ELF-1 (cell line): ENCODE measurements around the gene ESR2.
A peak's percentile ranks its signal among the peaks of the same experiment; 100 is the strongest.
"Not testable (repeated sequence)": the region's sequence is repeated elsewhere in the genome, so short reads cannot be mapped to it uniquely, and the experiment has no call there.

Source experiments
- DNase-seq: peaks from one replicate; pipeline ENCODE4 v3.0.0-alpha.2; 2016; ENCODE audit warnings: low read depth, low spot score

Gene ESR2

DNA sequence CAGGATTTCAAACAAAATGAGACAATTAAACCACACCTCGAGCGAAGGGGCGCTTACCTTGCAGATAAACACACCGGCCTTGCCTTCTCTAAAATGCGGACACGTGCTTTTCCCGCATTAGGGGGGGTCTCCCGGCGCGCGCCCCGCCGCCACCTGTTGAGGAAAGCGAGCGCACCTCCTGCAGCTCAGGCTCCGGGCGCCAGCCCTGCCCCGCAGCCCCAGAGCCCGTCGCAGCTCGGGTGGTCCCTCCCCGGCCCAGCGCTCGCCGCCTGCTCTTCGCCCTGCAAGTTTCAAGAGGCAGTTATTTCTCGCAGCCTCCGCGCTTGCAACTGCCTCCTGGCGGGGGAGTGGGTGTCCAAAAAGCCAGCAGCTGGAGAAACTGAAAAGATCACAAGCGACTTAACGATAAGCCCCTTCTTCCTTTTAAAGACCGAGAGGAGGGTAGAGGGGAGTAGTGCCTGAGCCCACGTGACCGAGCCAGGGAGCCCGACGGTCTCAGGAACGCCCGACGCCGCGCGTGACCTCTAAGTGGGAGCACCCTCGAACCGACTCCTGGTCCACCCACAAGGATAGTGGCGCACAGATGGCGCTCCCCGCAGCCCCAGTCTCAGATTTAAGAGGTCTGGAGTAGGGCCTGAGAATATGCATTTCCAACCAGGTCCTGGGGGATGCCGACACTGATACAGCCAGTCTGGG, at the start of gene ESR2:
TSS of gene ESR2 (minus strand) at position 396 of the 696 bp plus-strand sequence. CDS start 11,386 bp downstream, outside the sequence.
- peak; percentile 65 for DNase-seq

DNA sequence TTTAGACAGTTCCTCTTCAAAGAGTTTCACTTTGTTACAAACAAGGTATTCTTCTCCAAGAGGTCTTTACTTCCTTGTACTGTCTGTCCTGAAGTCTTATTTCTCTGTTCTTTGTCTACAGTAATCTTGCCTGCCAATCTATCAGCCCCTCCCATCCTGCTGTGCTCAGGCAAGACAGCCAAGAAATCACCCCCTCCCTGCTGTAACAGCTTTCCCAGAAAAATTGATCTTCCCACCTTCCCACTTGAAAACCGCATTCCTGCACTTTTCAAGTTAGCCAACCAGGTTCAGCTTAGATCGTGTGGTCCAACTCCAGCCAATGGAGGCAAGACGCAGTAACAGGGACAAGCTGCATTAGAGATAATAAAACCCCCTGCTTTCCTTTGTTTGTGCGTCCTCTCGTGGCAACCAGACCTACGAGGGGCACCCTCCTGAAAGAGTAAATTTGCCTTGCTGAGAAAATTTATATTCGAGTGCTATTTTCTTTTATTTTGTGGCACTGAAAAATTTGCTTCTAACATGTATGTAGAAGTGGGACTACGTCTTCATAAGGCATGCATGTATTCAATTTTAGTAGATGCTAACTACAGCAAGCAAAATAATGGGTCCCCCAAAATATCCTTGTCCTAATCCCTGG, 46.5 kb upstream of the ESR2 start:
- DNase-seq = peak; percentile 19

DNA sequence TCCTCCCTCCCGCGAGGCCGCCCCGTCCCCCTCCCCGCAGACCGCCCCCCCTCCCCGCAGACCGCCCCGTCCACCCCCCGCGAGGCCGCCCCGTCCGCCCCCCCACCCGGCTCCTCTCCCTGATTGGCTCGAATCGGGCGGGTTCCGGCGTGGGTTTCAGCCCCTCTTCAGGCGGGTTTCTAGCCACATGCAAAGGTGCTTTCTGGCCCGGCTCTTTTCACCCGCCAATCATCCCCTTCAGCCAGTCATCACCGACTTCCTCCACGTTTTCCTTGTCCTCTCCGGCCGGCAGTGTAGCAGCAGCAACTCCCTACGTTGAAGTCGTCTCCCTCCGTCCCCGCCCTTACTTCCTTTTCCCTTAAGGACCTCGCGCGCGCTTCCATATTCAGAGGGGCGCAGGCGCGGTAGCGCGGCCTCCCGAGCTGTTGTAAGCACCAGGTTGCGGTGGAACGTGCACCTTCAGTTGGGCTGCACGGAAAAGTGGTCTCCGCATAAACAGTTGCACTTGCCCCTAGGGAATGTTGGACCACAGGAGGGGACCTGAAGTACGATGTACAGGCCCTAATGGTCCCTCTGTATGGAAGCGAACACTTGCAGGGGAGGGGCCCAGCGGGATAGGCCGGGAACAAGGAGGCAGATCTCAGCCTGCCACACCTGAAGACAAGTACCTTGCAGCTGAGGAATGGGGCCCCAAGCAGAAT, 44.6 kb upstream of the ESR2 start:
- peak; percentile 98 for DNase-seq

DNA sequence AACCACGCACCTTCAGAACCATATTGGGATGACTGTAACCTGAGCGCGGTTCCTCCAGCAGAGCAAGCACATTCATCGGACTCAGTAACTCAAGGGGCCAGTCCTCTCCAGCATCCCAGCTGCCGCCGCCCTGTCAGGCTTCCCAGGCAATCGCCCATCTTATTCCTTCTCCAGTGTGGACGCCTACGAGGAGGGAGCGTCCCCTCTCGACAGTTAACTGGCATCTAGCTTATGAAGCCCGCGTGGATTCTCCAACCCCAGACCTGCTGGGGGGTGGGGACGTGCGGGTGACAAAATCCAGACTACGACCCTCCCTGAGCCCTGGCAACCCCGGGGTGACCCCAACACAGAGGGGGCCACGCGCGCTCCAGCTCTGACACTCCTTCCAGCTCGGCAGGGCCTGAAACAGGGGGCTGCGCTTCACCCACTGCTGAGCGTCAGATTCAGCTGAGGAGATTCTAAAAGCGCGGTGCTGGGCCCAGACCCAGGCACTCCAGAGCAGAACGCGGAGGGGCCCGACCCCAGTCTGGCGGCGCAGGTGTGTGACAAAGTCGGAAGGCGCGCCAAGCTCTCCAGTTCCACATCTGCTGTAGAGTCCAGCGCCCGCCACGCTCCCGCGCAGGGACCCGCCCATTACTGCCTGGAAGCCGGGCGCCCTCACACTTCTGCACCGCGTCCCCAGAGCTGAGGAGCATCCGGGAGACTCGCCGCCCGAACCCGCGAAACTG, 43.9 kb upstream of the ESR2 start:
- DNase-seq = peak; percentile 83

DNA sequence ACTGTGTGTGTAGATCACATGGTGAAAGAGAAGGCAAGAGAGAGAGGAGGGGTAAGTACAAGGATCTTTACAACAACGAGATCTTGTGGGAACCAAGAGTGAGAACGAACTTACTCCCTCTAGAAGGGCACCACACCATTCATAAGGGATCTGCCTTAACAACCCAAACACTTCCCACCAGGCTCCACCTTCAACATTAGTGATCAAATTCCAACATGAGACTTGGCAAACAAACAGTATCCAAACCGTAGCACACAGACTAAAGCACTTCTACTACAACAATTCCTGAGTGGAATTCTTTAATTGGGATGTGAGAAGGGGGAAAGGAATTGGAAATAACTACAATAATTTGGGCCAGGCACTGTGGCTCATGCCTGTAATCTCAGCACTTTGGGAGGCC, 35.0 kb upstream of the ESR2 start:
- DNase-seq = no peak

DNA sequence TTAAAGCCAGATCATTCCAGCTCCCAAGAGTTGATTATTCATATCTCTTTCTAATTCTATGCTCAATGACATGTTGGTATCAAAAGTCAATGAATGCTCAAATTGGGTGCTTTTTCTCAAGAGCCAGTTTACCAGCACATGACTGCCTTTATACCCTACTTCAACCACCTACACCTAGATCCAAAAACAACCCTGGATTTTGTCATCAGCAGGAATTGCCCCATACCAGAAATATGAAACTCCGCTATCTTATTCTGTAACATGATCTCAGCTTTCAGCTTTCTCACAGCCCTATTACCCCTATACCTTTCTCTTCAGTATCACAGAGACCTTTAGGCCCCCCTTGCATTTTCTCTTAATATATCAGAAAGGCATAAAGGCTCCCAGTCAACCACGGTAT, 32.3 kb upstream of the ESR2 start:
- DNase-seq = no peak

DNA sequence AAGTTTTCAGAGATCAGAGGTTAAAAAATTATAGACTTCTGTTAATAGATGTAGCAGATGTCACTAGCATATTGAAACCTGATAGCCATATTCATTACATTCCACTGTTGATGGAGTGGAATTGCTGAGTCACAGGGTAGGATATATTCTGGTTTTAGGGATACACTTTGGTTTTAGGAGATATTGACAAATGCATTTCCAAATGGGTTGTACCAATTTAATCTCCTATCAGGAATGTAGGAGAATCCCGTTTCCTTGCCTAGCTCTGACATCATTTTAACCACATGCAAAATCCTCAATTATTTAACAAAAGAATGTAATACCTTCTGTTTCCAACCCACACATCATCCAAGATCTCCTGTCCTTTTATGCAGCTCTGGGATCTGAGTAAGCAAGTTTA, 30.7 kb upstream of the ESR2 start:
- no peak for DNase-seq

DNA sequence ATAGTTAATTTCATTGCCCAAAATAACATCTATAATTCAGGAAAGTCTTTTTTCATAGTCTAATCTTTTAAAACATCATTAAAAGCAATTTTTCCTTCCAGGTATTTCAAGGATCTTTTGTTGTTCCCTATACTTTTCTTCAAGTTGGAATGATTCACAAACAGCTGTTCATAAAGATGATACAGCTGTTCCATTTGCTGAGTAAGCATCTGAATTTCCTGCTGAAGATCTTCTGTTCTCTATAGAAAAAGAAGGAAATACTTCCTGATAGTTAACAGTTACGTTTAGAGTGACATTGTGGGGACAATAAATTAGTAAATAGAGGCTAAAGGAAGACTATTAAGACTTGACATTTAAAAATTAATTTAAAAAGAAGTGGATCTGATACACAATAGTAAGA, 30.3 kb upstream of the ESR2 start:
- no peak for DNase-seq

DNA sequence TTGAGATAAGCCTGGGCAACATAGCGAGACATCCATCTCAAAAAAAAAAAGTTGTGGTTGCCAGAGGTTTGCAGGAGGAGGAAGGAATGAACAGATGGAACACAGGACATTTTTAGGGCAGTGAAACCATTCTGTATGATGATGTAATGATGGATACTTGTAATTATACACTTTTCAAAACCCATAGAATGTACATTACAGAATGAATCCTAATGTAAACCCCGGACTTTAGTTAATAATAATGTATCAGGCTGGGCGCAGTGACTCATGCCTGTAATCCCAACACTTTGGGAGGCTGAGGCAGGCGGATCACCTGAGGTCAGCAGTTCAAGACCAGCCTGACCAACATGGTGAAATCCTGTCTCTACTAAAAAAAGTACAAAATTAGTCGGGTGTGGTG, 26.2 kb upstream of the ESR2 start:
- not testable (repeated sequence) for DNase-seq

DNA sequence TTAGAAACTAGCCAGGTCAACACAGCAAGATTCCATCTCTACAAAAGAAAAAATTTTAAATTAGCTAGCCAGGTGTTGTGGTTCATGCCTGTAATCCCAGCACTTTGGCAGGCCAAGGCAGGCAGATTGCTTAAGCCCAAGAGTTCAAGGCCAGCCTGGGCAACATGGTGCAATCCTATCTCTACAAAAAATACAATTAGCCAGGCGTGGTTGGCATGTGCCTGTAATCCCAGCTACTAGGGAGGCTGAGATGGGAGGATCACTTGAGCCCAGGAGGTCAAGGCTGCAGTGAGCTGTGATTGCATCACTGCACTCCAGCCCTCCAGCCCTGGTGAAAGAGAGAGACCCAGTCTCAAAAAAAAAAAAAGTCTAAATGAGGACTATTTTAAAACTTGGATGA, 24.5 kb upstream of the ESR2 start:
- DNase-seq = not testable (repeated sequence)

DNA sequence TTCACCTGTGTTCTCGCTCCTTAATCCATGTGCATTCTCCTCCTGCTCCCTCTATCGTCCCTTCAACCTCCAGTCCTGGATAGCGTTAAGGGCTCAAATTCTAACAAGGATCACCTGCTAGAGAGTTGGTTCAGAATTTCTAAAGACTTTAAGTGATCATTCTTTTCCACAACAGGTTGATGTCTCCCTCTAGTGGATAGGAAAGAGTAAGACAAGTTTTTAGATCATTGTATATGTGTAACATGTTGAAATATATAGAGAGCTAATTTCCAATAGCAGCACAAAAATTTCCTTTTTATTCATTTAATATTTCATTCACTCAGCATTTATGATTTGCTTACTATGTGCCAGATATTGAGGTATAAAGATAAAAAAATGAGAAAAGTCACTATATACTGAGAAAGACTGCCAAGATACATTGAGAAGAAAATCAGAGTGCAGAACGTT, 9.3 kb upstream of the ESR2 start:
- peak; percentile 29 for DNase-seq

DNA sequence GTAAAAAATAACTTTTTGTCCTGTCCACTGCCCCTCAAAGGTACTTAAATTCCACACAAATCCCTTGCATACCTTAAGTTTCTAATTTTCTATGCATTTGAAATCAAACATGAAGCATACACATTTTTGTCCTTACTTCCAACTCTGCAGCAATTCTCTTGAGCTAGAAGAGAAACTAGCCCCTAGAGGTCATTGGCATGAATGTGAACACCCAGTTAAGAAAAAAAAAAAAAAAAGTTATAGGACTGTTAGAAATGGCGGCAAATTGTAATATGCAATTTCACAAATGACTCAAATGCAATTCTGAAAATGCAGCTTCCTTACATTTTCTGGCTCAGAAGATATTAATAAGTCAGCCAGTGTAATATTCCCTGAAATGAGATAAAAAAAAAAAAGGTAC, 4.6 kb upstream of the ESR2 start:
- DNase-seq = no peak

DNA sequence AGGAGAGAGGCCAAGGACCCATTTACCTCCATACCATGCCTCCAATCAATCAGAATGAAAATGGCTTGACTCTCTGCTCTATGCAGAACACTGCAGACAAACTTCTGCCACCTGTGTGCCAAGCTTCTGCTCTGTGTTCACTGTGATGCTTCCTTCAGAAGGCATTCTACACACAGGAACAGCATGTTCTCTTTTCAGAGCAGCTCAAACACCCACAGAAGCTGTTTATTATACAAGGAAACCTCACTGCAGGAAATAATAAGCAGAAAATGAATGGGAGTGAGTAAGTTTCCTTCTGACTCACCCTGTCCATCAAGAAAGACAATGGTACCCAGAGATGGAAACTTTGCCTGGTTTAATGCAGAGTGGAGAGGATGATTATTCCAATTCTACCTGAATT, 2.4 kb upstream of the ESR2 start:
- DNase-seq = no peak

DNA sequence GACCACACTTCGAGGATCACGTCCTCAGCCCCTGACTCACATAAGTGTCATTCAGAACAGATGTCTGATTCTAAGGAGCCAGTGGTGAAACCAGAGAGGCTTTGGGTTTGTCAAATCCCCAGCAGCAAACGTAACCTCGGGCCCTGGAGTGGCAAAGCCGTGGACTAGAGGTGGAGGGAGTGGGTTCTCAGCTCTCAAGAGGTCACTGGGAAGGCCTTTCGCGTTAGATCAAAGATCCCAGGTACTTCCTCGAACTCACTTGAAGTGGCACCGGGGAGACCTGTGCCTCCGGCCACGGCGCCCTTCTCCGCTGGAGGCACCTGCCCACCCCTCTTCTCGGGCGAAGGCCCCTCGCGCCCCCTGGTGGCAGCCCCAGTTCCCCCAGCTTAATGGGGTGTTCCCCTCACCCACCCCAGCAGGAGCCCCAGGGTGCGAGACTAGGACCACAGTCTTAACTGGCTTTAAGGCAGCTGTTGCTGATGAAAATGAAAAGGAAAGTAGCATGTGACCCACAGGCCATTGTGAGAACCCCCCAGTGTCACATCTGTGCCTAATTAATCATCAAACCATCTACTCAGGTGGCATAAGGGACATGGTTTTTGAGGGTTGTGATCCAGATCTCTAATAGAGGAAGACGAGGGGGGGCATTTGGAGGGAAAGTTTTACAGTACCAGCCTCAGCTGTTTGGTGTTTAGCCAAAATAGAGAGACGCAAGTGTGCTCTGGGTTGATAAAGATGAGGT, 672 bp upstream of the ESR2 start:
- peak; percentile 72 for DNase-seq

DNA sequence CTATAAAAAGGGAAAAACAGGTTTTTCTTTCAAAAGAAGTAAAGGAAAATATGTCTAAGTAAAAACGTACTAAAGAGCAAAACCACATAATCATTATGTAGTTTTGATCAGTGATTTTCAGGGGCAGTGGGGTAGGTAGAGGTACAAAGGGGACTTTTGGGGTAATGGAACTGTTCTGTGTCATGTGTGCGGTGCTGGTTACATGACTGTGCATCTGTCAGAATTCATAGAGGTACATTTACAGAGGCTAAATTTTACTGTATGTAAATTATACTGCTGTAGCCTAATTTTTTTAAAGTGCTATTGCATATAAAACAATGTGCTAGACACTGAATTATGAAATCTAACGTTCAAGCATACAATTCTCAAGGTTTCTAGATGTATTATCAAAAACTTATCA, 2.0 kb downstream of the ESR2 start:
- no peak for DNase-seq

DNA sequence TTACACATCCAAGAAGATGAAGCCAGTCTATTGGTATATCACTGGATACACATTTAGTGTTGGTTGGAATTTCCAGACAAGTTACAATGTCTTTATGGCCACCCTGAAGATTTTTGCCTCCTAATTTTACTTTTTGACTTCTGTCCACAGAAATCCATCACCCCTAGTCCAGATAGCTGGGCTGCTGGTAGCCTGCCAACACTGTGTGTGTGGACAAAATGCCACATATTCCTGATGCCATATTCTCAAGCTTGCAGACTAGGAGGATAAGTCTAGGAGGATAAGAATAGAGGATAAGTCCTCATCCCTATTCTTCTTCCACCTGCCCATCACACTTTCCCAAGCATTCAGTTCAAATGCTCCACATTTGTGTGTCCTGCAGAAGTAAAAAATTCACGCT, 4.6 kb downstream of the ESR2 start:
- no peak for DNase-seq

DNA sequence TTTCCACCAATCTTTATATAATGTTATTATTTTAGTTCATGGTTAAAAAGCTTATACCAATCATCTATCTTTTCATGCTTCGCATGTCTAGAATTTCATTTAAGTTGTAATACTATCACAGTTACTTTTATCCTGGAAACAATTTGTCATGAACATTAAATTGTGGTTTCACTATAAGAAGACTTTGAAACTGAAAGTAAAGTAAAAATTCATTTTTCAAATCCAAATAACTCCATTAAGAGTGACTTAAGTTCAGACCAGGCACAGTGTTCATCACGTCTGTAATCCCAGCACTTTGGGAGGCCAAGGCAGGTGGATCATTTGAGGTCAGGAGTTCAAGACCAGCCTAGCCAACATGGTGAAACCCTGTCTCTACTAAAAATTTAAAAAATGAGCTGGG, 12.4 kb downstream of the ESR2 start:
- DNase-seq = no peak

DNA sequence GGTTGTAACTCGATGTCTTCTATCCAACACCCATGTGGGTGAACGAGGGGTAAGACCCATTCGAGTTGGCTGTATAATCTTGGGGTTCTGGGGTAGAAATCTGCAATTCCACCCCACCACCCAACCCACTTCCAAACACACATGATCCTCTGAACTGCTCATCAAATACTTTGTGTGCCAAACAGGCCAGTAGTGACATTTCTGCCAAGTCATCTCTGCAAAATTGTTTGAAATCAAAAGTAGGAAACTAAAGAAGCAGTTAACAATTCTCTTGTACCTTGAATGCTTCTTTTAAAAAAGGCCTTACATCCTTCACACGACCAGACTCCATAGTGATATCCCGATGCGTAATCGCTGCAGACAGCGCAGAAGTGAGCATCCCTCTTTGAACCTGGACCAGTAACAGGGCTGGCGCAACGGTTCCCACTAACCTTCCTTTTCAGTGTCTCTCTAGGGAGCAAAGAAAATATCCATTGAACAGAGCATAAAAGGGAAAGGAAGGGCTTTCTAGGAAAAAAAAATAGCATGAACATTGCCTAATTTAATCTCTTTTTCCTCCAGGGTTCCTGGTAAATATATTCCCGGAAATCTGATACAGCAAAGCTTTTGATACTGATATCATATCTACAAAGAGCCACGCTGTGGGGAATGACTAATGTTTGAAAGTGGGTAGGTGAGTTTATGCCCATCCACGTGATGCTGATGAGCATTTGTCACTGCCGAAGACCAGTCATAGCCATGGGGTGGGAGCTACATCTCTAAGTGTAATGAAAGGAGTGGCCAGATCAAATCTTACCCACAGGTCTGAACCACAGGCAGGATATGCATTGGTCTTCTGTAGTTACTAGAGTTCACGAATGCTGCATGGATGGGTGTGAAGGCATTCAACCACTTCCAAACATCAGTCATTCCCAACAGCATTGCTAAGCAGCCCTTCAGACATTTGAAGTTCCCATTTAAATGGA, 14.2 kb downstream of the ESR2 start:
- DNase-seq = no peak

DNA sequence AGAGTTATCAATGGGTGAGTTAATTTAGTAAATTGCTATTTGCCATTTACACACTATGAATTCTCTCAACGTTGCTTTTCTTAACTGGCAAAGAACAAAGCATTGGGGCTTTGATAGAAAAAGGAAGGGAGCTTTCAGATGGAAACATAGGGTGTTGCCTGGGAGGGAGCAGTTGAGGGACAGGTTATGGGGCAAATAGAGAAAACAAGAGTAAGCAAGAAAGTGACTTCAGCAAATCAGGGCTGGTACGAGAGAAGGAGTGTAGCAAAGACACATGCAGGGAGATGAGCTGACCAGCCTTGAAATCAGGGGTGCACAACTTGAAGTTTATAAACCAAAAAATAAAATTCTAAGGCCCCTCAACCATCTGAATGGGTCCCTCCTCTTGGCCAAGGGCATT, 15.7 kb downstream of the ESR2 start:
- DNase-seq = no peak

DNA sequence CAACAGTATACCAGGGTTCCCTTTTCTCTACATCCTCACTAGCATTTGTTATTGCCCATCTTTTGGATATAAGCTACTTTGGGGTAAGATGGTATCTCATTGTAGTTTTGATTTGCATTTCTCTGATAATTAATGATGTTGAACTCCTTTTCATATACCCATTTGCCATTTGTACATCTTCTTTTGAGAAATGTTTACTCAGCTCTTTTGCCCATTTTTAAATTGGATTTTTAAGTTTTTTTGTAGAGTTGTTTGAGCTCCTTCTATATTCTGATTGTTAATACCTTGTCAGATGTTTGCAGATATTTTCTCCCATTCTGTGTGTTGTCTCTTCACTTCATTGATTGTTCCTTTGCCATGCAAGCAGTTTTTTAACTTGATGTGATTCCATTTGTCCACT, 22.2 kb downstream of the ESR2 start:
- no peak for DNase-seq
